Esophagus muscularis mucosa (tissue), 4 donors: Measurements from ENCODE around the gene ADAR.

Experiments
- CTCF ChIP-seq, 3 experiments: fragments of 200-600 bp in 2 of 3; fragments of 450-650 bp in 1 of 3; sonication (generic) in 2 of 3; IDR thresholded peaks; one replicate each; pipeline ENCODE4 v1.5.1; 2017 to 2019; ENCODE audit warnings: antibody characterized with exemption in 3 of 3, mild to moderate bottlenecking in 2 of 3, moderate library complexity in 1 of 3
- EP300 ChIP-seq: sonication (generic); formaldehyde crosslinking; IDR thresholded peaks from one replicate; pipeline ENCODE4 v1.6.1; 2017; ENCODE audit warnings: antibody characterized with exemption
- POLR2A ChIP-seq: fragments of 450-650 bp; IDR thresholded peaks from one replicate; pipeline ENCODE4 v1.6.1; 2017; ENCODE audit warnings: antibody characterized with exemption, moderate library complexity, mild to moderate bottlenecking, low read depth
- POLR2AphosphoS5 ChIP-seq, 2 donors: sonication (generic); formaldehyde crosslinking; IDR thresholded peaks; one replicate each; pipeline ENCODE4 v1.6.1; 2017; ENCODE audit warnings: antibody characterized with exemption in 2 of 2

- TF ChIP-seq POLR2A: no peak
- TF ChIP-seq CTCF (IDR thresholded peaks at IDR 0.05): peak in 2 of 3 experiments; percentile 11 to 37
- TF ChIP-seq POLR2AphosphoS5 (IDR thresholded peaks at IDR 0.05): no peak
- no peak for TF ChIP-seq EP300
Measured at GRCh38 chr1:154533952-154534844, 73.8 kb downstream of the ADAR start.
